HG03135 (cell line): ENCODE results near the gene LRP3.
"Not testable (repeated sequence)": the region's sequence is repeated elsewhere in the genome, so short reads cannot be mapped to it uniquely, and the experiment has no call there.

ENCODE experiments used
- ATAC-seq: cut with Tn5 transposase; IDR thresholded peaks from one replicate; pipeline ENCODE4 v1.9.1; 2021; ENCODE audit warnings: mild to moderate bottlenecking, moderate library complexity; ENCODE audit not compliant: unreplicated experiment

LRP3 gene, protein sequence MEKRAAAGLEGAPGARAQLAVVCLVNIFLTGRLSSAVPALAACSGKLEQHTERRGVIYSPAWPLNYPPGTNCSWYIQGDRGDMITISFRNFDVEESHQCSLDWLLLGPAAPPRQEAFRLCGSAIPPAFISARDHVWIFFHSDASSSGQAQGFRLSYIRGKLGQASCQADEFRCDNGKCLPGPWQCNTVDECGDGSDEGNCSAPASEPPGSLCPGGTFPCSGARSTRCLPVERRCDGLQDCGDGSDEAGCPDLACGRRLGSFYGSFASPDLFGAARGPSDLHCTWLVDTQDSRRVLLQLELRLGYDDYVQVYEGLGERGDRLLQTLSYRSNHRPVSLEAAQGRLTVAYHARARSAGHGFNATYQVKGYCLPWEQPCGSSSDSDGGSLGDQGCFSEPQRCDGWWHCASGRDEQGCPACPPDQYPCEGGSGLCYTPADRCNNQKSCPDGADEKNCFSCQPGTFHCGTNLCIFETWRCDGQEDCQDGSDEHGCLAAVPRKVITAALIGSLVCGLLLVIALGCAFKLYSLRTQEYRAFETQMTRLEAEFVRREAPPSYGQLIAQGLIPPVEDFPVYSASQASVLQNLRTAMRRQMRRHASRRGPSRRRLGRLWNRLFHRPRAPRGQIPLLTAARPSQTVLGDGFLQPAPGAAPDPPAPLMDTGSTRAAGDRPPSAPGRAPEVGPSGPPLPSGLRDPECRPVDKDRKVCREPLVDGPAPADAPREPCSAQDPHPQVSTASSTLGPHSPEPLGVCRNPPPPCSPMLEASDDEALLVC

DNA sequence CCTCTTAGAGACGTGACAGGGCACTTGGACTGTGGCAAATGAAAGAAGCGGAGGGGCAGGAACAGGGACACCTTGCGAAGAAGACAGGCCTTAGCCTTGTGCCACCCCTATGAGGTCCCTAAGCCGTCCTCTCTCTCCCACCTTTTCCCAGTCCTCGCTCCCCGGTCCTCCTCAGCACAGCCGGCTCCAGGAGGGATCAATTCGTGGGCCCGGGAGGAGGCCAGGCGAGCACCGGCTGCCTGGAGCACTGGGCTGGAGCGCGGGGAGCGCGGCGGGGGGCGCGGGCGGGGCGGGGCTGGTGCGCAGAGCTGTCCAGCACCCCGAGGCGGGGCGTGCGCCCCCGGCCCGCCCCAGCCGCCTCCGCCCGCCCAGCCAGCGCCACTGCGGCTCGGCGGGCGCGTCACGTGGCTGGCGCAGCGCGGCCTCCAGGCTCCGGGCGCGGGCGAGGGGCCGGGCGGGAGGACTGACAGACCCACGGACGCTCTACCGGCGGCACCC is at the start of gene LRP3:
Gene LRP3, plus strand, starts transcription at position 466 of the 498 bp plus-strand sequence. CDS start 456 bp downstream, outside the sequence.
- ATAC-seq = no peak

DNA sequence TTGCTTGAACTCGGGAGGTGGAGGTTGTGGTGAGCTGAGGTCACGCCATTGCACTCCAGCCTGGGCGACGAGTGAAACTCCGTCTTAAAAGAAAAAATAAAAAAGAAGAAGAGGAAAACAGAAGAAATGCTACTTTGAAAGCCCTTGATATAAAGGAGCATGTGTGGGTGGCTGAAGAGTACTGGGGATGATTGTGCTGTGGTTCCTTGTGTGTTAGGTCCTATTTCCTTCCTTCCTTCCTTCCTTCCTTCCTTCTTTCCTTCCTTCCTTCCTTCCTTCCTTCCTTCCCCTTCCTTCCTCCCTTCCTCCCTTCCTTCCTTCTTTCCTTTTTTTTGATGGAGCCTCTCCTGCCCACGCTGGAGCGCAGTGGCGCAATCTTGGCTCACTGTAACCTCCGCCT is 47.9 kb upstream of the LRP3 start:
- no peak for ATAC-seq

GRCh38 chr19:33147538-33147937 is 46.6 kb upstream of the LRP3 start:
- no peak for ATAC-seq

- no peak for ATAC-seq
Observed at GRCh38 chr19:33150852-33151518, 43.1 kb upstream of the LRP3 start.

GRCh38 chr19:33152176-33152575 is 42.0 kb upstream of the LRP3 start:
- no peak for ATAC-seq

- not testable (repeated sequence) for ATAC-seq
Observed at GRCh38 chr19:33152625-33153024, 41.5 kb upstream of the LRP3 start.

DNA sequence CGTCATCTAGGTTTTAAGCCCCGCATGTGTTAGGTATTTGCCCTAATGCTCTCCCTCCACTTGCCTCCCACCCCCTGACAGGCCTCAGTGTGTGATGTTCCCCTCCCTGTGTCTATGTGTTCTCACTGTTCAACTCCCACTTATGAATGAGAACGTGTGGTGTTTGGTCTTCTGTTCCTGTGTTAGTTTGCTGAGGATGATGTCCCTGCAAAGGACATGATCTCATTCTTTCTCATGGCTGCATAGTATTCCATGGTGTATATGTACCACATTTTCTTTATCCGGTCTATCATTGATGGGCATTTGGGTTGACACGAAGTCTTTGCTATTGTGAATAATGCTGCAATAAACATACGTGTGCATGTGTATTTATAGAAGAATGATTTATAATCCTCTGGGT is 39.8 kb upstream of the LRP3 start:
- not testable (repeated sequence) for ATAC-seq

- ATAC-seq = no peak
Observed at GRCh38 chr19:33156334-33156733, 37.8 kb upstream of the LRP3 start.

DNA sequence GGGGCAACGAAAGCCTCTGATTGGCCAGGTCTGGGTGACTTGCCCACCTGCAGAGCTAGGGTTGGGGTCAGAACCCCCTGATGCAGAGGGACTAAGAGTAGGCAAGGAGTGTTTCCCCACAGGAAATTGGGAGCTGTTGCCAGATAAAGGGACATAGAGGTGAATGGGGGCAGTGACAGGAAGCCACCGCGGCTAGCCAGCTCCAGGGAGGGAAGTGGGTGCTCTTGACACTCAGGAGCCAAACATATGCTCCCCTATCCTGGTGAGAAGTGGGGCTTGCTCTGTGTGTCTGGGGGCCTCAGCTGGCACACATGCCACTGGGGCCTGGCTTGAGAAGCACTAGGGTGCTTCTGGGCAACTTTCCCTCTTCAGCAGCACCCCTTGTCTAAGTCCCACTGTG is 36.2 kb upstream of the LRP3 start:
- no peak for ATAC-seq

GRCh38 chr19:33158365-33158764 is 35.8 kb upstream of the LRP3 start:
- no peak for ATAC-seq

- ATAC-seq = no peak
Observed at GRCh38 chr19:33159149-33159548, 35.0 kb upstream of the LRP3 start.

GRCh38 chr19:33159893-33160292 is 34.2 kb upstream of the LRP3 start:
- no peak for ATAC-seq

DNA sequence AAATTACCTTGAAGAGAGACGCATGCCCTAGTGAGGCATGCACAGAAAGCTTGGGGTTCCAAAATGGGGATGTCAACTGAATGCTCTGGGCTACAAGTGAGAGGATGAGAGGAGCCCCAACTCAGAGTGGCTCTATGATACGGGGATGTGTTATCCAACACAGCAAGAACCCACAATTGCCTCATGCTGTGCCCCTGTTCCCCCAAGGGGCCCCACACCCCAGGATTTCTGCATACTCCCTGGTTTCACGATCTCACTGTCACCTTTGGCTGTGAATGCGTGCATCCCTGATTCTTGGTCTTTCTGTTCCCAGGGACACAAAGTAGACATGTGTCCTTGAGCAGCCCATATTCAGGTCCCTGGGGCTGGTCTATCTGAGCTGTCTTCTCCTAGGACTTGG is 32.9 kb upstream of the LRP3 start:
- no peak for ATAC-seq

GRCh38 chr19:33163481-33163880 is 30.6 kb upstream of the LRP3 start:
- no peak for ATAC-seq

DNA sequence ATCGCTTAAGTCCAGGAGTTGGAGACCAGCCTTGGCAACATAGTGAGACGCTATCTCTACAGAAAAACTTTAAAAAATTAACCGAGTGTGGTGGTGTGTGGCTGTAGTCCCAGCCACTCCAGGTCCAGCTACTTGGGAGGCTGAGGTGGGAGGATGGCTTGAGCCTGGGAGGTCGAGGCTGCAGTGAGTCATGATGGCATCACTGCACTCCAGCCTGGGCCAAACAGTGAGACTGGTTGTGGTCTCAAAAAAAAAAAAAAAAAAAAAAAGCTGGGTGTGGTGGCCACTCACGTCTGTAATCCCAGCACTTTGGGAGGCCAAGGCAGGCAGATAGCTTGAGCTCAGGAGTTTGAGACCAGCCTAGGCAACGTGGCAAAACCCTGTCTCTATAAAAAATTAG is 28.1 kb upstream of the LRP3 start:
- not testable (repeated sequence) for ATAC-seq

- ATAC-seq = no peak
Observed at GRCh38 chr19:33167438-33167837, 26.7 kb upstream of the LRP3 start.

DNA sequence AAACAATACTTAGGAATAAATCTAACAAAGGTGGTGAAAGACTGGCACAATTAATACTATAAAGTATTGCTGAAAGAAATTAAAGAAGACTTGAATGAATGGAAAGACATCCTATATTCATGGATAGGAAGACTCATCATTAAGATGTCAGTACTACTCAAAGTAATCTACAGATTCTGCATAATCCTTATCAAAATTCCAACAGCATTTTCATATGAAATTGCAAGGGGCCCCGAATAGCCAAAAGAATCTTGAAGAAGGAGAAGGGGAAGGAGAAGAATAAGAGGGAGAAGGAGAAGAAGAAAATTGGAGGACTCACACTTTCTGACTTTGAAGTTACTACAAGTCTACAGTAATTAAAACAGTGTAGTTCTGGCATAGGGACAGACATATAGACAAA is 25.6 kb upstream of the LRP3 start:
- ATAC-seq = no peak

DNA sequence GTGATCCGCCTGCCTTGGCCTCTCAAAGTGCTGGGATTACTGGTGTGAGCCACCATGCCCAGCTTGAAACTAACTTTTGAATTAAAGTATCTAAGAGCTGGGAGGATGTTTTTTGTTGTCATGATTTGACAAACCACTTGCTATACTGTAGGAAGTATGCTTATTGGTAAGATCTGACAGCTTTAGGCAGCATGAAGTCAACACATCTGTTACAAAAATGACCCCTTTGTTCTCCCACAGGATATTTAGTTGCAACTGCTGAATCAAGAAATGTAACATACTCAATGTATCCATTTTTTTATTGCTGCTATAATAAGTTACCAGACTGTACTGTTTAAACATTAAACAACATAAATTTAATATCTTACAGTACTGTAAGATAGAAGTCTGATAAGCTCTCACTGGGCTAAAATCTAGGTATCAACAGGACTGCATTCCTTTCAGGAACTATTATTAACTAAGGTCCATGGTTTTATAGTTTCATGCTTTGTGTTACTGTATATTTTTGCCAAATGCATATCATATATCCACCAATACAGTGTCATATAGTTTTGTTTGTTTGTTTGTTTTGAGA is 22.8 kb upstream of the LRP3 start:
- ATAC-seq = no peak

DNA sequence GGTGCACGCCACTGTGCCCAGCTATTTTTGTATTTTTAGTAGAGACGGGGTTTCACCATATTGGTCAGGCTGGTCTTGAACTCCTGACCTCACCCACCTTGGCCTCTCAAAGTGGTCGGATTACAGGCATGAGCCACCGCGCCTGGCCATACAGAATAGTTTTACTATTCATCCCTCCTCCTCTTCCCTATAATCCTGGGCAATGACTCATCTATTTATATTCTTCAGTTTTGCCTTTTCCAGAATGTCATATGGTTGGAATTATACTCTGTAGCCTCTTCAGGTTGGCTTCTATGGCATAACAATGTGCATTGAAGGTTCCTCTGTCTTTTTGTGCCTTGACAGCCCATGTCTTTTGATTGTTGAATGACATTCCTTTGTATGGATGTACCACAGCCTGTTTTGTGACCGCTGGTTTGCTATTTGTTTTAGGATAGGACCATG is 22.2 kb upstream of the LRP3 start:
- no peak for ATAC-seq

GRCh38 chr19:33174186-33174585 is 19.9 kb upstream of the LRP3 start:
- ATAC-seq = no peak

DNA sequence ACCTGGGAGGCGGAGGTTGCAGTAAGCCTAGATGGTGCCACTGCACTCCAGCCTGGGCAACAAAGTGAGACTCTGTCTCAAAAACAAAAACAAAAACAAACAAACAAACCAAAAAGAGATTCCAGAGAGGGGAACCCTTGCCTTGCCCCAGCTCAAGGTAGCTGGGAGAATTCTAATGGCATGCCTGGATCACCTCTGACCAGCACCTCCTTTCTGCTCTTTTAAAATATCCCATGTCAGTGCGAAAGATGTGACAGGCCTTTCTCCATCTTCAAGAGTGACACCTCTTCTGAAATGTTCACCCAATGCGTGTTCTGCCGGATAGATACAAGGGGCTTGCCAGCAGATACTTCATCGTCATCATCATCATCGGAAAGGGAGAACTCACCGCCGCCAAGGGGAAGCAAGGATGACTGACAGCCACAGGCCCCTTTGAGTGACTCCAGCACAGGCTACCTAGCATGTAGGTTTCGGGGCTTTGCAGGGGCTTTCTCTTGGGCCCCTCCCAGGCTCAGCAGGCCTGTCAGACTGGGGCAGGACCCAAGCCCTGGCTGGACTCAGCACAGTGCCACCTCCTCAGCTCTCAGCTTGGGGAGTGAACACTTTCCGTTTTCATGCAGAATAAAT is 18.9 kb upstream of the LRP3 start:
- no peak for ATAC-seq
